ENCODE measurements around the gene APOL1. TPM values are rescaled to one million over a fixed set of nuclear protein-coding genes. Genes with fewer than 3 reads are reported as not detected.

The APOL1 gene
- total and polyA plus RNA-seq, 10 of the 15 experiments (the other 5 are each of a cell fraction or from before 2014, with no cell fraction given), result 9.0 to 42.0 (median 17.6) TPM

DNA sequence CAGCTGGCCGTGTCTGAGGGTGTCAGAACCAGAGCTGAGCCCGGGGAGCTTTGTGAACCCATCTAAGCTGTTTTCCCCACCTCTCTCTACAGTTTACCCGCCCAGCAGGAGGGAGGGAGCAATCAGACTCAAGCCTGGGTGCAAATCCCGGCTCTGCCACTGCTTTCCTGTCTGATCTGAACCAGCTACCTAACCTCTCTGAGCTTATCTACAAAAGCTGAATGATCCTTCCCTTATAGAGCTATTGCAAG is 13.9 kb upstream of the APOL1 start (continued):
- TF ChIP-seq CHD2 (IDR thresholded peaks at IDR 0.05; ENCODE audit: borderline replicate concordance, low read depth, low read length), result no peak

DNA sequence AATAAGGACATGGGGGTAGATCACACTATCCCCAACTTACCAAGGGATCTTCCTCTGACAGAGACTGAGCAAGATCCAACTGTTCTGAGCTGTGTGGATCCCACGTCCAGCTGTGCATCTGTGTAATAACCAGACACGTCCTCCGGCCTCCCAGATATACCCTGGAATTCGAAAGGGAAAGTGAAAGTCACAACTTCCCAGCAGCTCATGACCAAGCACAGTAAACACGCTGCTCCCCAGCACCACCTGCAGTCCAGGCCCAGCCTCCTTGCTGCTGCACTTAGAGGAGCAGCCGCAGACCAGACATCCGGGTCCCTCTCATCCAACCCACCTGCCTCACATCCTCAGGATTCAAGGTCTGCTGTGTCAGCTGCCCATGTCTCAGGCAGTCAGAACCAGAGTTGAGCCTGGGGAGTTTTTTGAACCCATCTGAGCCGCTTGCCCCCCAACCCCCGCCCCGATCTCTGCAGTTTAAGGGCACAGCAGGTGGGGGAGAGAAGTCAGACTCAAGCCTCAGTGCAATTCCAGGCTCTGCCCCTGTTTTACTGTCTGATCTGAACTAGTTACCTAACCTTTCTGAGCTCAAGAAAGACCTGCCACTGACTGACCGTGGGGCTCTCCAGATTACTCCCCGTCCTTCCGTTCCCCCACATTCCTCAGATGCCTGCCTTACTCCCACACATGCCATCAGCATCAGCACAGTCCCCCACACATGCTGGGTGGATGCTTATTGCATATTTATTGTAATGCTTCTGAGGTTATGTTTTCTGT is 13.3 kb upstream of the APOL1 start, which contains the start of gene APOL2:
APOL2 (minus strand) TSS at position 127 of the 771 bp plus-strand sequence. CDS start 6,365 bp downstream, outside the sequence.
- peaks cover 0 to 10% of the 10 kb centered on the region in 2 experiments; a peak in 1 of 4 replicates for H3K36me3 ChIP-seq (ENCODE audit: control insufficient read depth in 2 of 2, insufficient read depth in 2 of 2, low read length in 1 of 2)
- peak within 1 kb of the TSS; percentile 92 for H2AFZ ChIP-seq (ENCODE audit: control insufficient read depth, low read depth, low read length)
- H3K4me3 ChIP-seq, result peak within 1 kb of the TSS; percentile 96
- WGBS (ENCODE audit: insufficient coverage, insufficient replicate concordance, low lambda C conversion rate, missing lambda C conversion rate), result 21% methylated on average over 13 of the region's 13 CpGs
- CTCF ChIA-PET, result interaction anchor here (0.5 to 8.0 kb wide), 29 partner anchors 8 to 299 kb away, joined by 3 to 153 read pairs (median 4); partner anchors contain the start of gene APOL1
- no TSS peak for BruUV-seq (replicated peaks)
- H3K4me1 ChIP-seq (ENCODE audit: control insufficient read depth, insufficient read depth, low read length), result peaks cover 23% of the 10 kb centered on the region
- peak; percentile 75 for DNase-seq (ENCODE audit: low read depth, low spot score)
- POLR2A ChIA-PET, result interaction anchor here (0.8 to 7.7 kb wide), 6 partner anchors 8 to 242 kb away, joined by 3 to 99 read pairs (median 5); partner anchors contain the start of genes APOL1 and TXN2
- no peaks in the 10 kb centered on the region for H4K20me1 ChIP-seq (ENCODE audit: control insufficient read depth, insufficient read depth)
- peak; percentile 98 for ATAC-seq
- in situ Hi-C loops (cut with MboI) (no loop called here), intact Hi-C loops (cut with micrococcal nuclease; ENCODE audit: unreplicated experiment) (loop anchor here (5.0 kb wide), 1 partner anchor 38 kb away; no protein-coding TSS in a partner anchor)
- no peaks in the 10 kb centered on the region for H3K27me3 ChIP-seq (replicated peaks in 1 of 2; ENCODE audit: control insufficient read depth in 2 of 2, insufficient read depth in 2 of 2, low read length in 1 of 2)
- RAD21 ChIA-PET (ENCODE audit: unreplicated experiment), result interaction anchor here (0.7 to 4.7 kb wide), 13 partner anchors 14 to 242 kb away, joined by 3 to 100 read pairs (median 6); partner anchors contain the start of genes APOL1, APOL3 and APOL4
- FAIRE-seq, result peak; percentile 92
- peaks cover 43% of the 10 kb centered on the region for H3K79me2 ChIP-seq (ENCODE audit: control insufficient read depth, insufficient read depth, low read length)
- peak within 1 kb of the TSS; percentile 79 for H3K27ac ChIP-seq (ENCODE audit: control insufficient read depth, insufficient read depth)
- peak within 1 kb of the TSS; percentile 65 for H3K9ac ChIP-seq (ENCODE audit: control insufficient read depth, insufficient read depth, low read length)
- H3K9me3 ChIP-seq (replicated peaks; ENCODE audit: control insufficient read depth, insufficient read depth, low read length), result no peaks in the 10 kb centered on the region; the same call in 2 of the 3 replicates
- peak within 1 kb of the TSS; percentile 88 for H3K4me2 ChIP-seq (ENCODE audit: control insufficient read depth, insufficient read depth)
- SMC1A ChIA-PET (ENCODE audit: uncharacterized antibody, unreplicated experiment), result interaction anchor here (0.9 to 9.5 kb wide), 15 partner anchors 11 to 140 kb away, joined by 3 to 165 read pairs (median 6); partner anchors contain the start of genes APOL1 and APOL3
- TF ChIP-seq MTA2 (IDR thresholded peaks at IDR 0.05; ENCODE audit: low read depth) (no peak), ATF7 (IDR thresholded peaks at IDR 0.05; ENCODE audit: low read depth) (peak; percentile 24; the same call in 1 of the 2 replicates), SMARCA5 (IDR thresholded peaks at IDR 0.05) (peak; percentile 57; the same call in 1 of the 2 replicates), POLR2AphosphoS2 (IDR thresholded peaks at IDR 0.05; ENCODE audit: low read depth, low read length) (0 out of 2 replicates have a peak, but pooled peaks have one; percentile 51), RBBP5 (conservative IDR thresholded peaks at IDR 0.05) (no peak), MEF2A (IDR thresholded peaks at IDR 0.05; ENCODE audit: insufficient read depth, low read depth, low read length) (no peak), RAD21 (IDR thresholded peaks at IDR 0.05; ENCODE audit: insufficient read depth, low read depth, low read length) (peak; percentile 47), IRF4 (IDR thresholded peaks at IDR 0.05; ENCODE audit: low read depth, low read length) (peak; percentile 86), NBN (IDR thresholded peaks at IDR 0.05) (peak; percentile 53; the same call in 1 of the 2 replicates), KAT2A (conservative IDR thresholded peaks at IDR 0.05; ENCODE audit: control insufficient read depth, low read depth, low read length) (no peak), BHLHE40 (IDR thresholded peaks at IDR 0.05; ENCODE audit: borderline replicate concordance in 1 of 2, low read depth in 2 of 2, low read length in 1 of 2) (peak; percentile 69 to 78; a peak in 2 of 4 replicates), CREB1 (IDR thresholded peaks at IDR 0.05; ENCODE audit: low read depth) (0 out of 2 replicates have a peak, but pooled peaks have one; percentile 42), SMAD5 (IDR thresholded peaks at IDR 0.05; ENCODE audit: low read depth) (no peak), MYB (IDR thresholded peaks at IDR 0.05; ENCODE audit: borderline replicate concordance, low read depth, low read length) (no peak), POU2F2 (IDR thresholded peaks at IDR 0.05; ENCODE audit: borderline replicate concordance, low read depth, low read length) (peak; percentile 38; the same call in 1 of the 3 replicates), TCF7 (IDR thresholded peaks at IDR 0.05; ENCODE audit: borderline replicate concordance) (no peak), HDGF (IDR thresholded peaks at IDR 0.05) (0 out of 2 replicates have a peak, but pooled peaks have one; percentile 55), CBX3 (IDR thresholded peaks at IDR 0.05; ENCODE audit: borderline replicate concordance, low read depth) (no peak), JUND (IDR thresholded peaks at IDR 0.05; ENCODE audit: low read depth, low read length) (no peak)
- TF ChIP-seq, protein P1, sequence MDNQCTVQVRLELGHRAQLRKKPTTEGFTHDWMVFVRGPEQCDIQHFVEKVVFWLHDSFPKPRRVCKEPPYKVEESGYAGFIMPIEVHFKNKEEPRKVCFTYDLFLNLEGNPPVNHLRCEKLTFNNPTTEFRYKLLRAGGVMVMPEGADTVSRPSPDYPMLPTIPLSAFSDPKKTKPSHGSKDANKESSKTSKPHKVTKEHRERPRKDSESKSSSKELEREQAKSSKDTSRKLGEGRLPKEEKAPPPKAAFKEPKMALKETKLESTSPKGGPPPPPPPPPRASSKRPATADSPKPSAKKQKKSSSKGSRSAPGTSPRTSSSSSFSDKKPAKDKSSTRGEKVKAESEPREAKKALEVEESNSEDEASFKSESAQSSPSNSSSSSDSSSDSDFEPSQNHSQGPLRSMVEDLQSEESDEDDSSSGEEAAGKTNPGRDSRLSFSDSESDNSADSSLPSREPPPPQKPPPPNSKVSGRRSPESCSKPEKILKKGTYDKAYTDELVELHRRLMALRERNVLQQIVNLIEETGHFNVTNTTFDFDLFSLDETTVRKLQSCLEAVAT (IDR thresholded peaks at IDR 0.05), result peak; percentile 48
